HG02852 (cell line): Measurements from ENCODE around the gene SETD1B.
"Not testable (repeated sequence)": the region's sequence is repeated elsewhere in the genome, so short reads cannot be mapped to it uniquely, and the experiment has no call there.

Experiments
- ATAC-seq: cut with Tn5 transposase; IDR thresholded peaks from one replicate; pipeline ENCODE4 v1.9.1; 2021; ENCODE audit warnings: mild to moderate bottlenecking, moderate library complexity; ENCODE audit not compliant: unreplicated experiment

Gene SETD1B

DNA sequence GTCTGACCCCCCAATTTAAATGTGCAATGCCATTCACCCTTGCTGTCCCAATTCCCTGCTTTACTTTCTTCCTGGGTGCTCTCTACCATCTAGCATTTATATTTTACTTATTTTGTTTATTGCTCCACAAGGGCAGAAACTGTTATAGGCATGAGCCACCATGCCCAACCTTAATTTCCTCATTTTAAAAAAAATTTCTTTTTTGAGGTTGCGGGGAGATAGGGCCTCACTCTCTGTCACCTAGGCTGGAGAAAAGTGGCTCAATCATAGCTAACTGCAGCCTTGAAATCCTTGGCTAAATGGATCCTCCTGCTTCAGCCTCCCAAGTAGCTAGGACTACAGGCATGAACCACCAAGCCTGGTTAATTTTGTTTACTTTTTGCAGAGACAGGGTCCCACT, 41.9 kb downstream of the SETD1B start:
- ATAC-seq = no peak

- no peak for ATAC-seq
Observed at GRCh38 chr12:121849211-121849610, 45.4 kb downstream of the SETD1B start.

GRCh38 chr12:121849665-121850064, 45.9 kb downstream of the SETD1B start:
- ATAC-seq = no peak

DNA sequence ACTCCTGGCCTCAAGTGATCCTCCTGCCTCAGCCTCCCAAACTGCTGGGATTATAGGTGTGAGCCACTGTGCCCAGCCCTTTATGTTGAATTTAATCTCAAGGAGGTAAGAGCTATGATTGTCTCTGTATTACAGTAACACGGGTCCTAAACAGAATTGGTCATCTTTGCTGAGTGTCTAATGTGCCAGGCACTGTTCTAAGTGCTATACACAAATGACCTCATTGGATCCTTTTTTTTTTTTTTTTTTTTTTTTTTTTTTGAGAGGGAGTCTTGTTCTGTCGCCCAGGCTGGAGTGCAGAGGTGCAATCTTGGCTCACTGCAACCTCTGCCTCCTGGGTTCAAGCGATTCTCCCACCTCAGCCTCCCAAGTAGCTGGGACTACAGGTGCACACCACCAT, 48.6 kb downstream of the SETD1B start:
- ATAC-seq = not testable (repeated sequence)

DNA sequence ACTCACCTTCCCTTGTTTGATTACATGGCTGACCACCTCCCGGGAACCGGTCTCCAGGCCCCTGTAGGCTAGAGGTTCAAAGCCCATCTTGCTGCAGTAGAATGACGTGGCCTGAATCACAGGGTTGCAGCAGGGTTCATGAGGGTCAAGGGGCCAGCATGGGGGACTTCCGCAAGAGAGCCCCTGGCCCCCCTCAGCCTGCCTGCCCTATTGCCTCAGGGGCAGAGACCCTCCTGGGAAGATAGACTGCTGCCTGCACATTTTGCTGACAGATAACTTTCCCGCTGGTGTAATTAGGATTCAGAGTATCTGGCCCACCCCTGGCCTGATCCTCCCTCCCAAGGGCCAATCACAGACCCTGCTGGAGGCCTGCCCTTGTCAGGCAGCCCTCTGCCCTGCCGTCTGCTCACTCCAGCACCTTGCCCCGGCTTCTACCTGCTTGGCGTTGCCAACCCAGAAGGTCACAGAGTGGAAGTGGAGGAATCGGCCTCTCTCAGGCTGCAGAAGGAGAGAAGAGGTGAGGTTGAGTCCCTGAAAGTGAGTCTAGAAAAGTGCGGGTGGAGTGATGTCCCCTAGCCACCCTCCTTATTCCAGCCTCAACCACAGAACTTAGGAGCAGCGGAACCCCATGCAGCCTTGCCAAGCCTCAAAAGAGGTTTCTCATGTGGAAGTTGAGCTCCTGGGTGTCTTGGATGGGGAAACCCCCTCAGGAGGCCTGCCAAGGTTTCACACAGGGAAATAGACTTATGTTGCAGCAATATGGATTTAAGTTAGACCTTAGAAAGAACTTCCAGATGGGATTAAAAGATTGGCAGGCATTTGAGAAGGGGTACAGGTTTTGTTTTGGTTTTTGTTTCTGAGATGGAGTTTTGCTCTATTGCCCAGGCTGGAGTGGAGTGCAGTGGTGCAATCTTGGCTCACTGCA, 53.8 kb downstream of the SETD1B start:
- ATAC-seq = no peak

DNA sequence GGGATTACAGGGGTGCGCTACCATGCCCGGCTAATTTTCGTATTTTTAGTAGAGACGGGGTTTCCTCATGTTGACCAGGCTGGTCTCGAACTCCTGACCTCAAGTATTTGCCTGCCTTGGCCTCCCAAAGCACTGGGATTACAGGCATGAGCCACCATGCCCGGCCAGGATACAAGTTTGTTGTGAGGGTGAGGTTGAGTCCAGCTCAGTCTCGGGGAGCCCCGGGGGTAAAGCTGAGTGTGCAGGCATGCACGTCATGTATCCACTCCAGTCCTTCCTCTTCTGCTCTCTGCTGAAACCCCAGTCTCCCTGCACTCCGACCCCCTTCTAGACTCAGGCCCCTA, 54.5 kb downstream of the SETD1B start:
- ATAC-seq = no peak

DNA sequence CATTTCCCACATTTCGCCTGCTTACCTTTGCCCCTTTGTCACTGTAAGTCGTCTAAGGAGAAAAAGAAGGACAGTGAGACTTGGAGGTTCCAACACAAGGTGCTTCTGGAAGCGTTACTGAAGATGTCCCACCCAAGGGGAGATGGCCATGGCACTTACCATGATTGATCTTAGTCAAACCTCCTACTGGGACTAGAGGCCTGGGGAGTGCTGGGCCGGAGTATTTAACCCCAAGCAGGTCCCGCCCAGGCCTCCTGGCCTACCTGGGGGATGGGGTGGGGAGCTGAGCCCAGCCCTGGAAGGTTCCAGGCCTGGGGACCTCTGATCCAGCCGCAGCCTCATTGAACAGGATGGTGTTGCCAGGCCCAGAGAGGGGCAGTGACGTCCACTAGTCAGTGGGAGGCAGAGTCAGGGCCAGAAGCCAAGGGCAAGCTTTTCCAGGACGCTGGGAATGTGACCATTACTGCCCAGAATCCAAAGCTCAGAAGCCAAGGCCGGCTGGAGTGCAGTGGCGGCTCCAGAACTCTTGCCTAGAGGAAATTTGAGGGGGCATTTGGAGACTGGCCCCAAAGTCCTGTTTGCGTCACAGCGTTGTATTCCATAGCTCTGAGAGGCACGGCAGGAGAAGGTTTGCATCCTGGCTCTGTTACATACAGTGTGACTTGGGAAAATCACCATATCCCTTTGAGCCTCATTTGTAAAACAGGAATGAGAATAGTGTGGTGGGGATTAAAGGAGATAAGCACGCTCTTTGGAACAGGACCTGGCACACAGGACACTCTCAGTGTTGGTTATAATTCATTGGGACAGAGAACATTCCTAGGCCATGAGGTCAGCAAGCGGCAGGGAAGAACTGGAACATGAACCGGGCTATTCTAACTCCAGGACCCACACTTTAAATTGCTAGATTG, 55.1 kb downstream of the SETD1B start, which contains the start of gene HPD:
Gene HPD, minus strand, starts transcription at position 198 of the 911 bp plus-strand sequence. Its CDS starts 36 bp downstream, at position 162.
- no peak for ATAC-seq

- no peak for ATAC-seq
Observed at GRCh38 chr12:121860257-121860656, 56.4 kb downstream of the SETD1B start.

- ATAC-seq = not testable (repeated sequence)
Observed at GRCh38 chr12:121860699-121861098, 56.9 kb downstream of the SETD1B start.

DNA sequence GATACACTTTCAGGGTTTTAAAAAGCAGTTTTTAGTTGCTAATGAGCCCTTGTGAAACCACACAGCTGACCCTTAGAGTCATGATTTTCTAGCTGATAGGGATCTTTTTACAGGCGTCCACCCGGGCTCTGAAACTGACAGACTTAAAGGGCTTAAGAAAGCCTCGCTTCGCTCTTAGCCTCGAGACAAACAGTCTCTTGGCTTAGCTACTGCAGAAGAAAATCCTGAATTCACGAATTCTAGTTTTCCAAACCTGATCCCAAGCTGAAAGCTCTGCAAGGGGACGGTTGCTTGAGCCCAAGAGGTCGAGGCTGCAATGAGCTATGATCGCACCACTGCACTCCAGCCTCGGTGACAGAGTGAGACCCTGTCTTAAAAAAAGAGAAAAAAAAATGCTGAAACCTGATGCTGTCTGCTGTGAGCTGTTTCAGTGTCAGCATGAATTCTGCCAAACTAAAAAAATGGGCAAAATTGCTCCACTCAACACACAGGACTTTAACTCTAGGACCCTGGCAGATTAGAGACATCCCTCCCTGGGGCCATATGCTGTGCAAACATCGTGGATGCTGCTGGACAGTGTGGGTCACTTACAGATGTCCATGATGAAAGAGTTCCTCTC, 57.9 kb downstream of the SETD1B start:
- ATAC-seq = no peak

GRCh38 chr12:121866331-121866730, 62.5 kb downstream of the SETD1B start:
- no peak for ATAC-seq

GRCh38 chr12:121869229-121869628, 65.4 kb downstream of the SETD1B start:
- ATAC-seq = not testable (repeated sequence)

DNA sequence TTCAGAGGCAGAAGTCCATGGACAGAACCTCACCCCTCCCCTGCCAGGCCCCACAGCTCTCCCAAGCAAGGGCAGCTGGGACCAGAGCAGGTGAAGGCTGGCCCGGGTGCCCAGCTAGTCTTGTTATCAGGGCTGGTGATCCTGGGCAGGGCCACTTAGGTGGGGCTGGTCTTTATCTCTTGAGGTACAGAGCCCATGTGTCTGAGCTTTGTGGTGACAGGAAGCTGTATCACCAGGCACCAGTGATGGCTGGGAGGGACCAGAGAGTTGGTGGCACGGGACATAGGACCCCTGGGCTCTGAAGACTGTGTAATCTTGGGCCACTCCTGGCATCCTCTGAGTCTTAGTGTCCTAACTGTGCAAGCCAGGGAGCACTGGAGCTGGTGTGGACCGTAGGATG, 67.7 kb downstream of the SETD1B start:
- no peak for ATAC-seq

DNA sequence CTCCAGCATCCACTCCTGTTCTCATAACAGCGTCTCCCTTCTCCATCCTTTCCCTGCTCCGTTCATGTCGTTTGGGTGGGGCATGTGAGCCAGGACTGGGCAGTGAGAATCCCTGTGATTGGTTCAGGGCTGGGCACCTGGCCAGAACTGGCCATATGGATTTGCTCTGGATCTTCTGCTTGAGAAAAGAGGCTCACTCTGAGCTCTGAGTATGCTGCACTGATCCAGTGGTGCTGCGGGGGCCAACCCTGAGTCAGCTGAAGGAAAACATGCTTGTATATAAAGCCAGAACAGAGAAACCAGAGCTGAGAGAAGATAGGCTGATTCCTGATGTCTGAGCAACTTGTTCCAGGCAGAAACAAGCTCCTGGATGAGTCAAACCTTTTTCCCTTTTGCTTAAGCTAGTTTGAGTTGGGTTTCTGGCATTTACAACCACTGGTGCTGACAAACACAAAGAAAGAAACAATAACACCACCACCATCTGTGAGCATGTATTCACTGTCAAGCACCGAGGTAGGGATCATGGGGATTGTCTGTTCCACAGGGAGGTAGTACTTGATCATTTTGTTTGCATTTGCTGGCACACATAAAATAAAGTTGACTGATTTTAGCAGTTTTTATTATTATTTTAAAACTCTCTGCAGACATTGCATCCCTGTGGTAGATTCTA, 68.9 kb downstream of the SETD1B start:
- ATAC-seq = no peak

- no peak for ATAC-seq
Observed at GRCh38 chr12:121873216-121873569, 69.4 kb downstream of the SETD1B start.

GRCh38 chr12:121874071-121874470, 70.3 kb downstream of the SETD1B start:
- ATAC-seq = no peak

GRCh38 chr12:121875582-121875981, 71.8 kb downstream of the SETD1B start:
- no peak for ATAC-seq

DNA sequence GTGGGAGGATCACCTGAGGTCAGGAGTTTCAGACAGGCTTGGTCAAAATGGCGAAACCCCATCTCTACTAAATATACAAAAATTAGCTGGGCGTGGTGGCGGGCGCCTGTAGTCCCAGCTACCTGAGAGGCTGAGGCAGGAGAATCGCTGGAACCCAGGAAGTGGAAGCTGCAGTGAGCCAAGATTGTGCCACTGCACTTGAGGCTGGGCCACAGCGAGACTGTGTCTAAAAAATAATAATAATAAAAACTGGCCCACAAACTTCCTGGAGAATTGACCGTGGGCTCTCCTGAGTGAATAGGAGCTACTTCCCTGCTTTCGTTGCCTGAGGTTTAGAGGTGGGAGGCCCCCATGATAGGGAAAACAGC, 72.3 kb downstream of the SETD1B start:
- ATAC-seq = not testable (repeated sequence)
